Measurements from ENCODE around the gene OSBPL7.

The OSBPL7 gene

DNA sequence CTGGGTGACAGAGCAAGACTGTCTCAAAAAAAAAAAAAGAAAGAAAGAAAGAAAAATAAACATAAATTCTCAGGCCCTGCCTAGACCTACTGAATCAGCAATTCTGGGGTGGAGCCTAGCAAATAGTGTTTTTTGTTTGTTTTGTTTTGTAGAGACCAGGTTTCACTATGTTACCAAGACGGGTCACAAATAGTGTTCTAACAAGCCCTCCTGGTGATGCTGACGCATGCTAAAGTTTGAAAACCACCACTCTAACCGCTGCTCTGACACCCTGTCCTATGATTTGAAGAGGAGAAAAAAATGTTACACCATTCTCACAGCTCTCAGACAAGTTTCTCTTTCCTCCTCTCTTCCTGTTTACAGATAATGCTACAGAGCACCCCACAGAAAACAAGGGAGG is 8.3 kb upstream of the OSBPL7 start:
- DNase-seq (ENCODE audit: extremely low read depth, insufficient read length): no peak
- Histone ChIP-seq H3K4me3 (replicated peaks; ENCODE audit: low read depth, low read length) (no peak overlapping the region), H3K27me3 (replicated peaks; ENCODE audit: control insufficient read depth, insufficient read depth, low read length) (no peaks in the 10 kb centered on the region), H3K36me3 (ENCODE audit: control insufficient read depth, insufficient read depth, low read length) (peaks cover 13% of the 10 kb centered on the region)
- TF ChIP-seq, protein P1, sequence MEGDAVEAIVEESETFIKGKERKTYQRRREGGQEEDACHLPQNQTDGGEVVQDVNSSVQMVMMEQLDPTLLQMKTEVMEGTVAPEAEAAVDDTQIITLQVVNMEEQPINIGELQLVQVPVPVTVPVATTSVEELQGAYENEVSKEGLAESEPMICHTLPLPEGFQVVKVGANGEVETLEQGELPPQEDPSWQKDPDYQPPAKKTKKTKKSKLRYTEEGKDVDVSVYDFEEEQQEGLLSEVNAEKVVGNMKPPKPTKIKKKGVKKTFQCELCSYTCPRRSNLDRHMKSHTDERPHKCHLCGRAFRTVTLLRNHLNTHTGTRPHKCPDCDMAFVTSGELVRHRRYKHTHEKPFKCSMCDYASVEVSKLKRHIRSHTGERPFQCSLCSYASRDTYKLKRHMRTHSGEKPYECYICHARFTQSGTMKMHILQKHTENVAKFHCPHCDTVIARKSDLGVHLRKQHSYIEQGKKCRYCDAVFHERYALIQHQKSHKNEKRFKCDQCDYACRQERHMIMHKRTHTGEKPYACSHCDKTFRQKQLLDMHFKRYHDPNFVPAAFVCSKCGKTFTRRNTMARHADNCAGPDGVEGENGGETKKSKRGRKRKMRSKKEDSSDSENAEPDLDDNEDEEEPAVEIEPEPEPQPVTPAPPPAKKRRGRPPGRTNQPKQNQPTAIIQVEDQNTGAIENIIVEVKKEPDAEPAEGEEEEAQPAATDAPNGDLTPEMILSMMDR (IDR thresholded peaks at IDR 0.05; ENCODE audit: insufficient read depth, low read length, poor library complexity, severe bottlenecking): no peak

DNA sequence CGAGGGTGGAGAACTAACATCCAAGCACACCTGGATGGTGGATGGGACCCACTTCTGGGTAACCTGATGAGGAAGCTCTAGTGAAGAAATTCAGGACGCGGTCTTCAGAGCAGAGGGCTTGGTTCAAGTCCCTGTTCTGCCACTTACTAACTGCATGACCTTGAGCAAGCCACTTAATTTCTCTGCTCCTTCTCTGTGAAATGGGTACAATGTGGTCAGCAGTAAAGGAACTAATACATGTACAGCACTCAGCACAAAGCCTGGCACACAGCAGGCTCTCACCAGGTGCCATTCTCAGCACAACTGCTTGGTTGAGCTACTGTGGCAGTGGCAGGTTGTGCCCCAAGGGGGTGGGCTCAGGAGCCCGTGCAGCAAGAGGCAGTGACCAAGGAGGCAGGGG is 1.9 kb upstream of the OSBPL7 start:
- H3K36me3 ChIP-seq (ENCODE audit: control insufficient read depth, insufficient read depth, low read length): peaks cover 30% of the 10 kb centered on the region
- no peaks in the 10 kb centered on the region for H3K27me3 ChIP-seq (replicated peaks; ENCODE audit: control insufficient read depth, insufficient read depth, low read length)
- no peak for DNase-seq (ENCODE audit: extremely low read depth, insufficient read length)
- TF ChIP-seq, protein P1 (IDR thresholded peaks at IDR 0.05; ENCODE audit: insufficient read depth, low read length, poor library complexity, severe bottlenecking): no peak
- H3K4me3 ChIP-seq (replicated peaks; ENCODE audit: low read depth, low read length): no peak overlapping the region

DNA sequence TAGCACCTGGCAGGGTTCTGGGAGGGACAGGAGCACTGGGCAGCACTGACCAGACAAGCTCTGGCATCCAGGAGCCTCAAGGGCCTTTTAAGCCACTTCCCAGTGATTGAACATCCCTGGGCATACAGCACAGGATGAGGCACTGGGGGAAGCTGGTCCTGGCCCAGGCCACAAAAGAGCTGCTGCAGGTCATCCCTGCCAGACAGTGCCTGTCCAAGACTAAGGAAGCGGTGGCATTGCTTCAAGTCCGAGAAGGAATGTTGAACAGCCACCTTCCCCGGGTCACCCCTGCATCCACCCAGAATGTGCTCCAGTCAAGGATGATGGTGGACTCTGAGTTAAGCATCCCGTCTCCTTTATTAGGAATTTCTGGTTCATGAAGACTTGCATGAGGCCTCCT is 1.2 kb upstream of the OSBPL7 start:
- DNase-seq (ENCODE audit: extremely low read depth, insufficient read length): no peak
- H3K4me3 ChIP-seq (replicated peaks; ENCODE audit: low read depth, low read length): no peak overlapping the region
- peaks cover 30% of the 10 kb centered on the region for H3K36me3 ChIP-seq (ENCODE audit: control insufficient read depth, insufficient read depth, low read length)
- no peaks in the 10 kb centered on the region for H3K27me3 ChIP-seq (replicated peaks; ENCODE audit: control insufficient read depth, insufficient read depth, low read length)
- TF ChIP-seq, protein P1 (IDR thresholded peaks at IDR 0.05; ENCODE audit: insufficient read depth, low read length, poor library complexity, severe bottlenecking): no peak

DNA sequence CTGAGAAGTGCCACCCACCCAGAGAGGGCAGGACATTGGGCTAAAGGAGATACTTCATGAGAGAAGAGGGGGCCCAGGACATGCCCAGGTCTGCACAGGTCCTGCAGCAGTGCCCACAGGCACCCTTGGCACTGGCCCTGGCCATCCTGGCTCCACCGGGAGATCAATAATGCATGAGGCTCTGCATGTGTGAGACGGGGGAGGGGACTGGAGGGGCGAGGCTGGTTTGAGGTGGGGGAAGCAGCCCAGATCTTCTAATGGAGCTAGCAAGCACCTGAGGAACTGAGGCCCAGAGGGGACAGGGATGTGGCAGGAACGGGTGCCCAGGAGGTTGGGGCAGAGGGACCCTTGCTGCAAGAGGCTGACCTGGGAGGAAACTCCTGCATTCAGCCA is 567 bp downstream of the OSBPL7 start:
- TF ChIP-seq, protein P1 (IDR thresholded peaks at IDR 0.05; ENCODE audit: insufficient read depth, low read length, poor library complexity, severe bottlenecking): no peak
- no peak for DNase-seq (ENCODE audit: extremely low read depth, insufficient read length)
- Histone ChIP-seq H3K4me3 (replicated peaks; ENCODE audit: low read depth, low read length) (peak overlapping the region; percentile 88), H3K36me3 (ENCODE audit: control insufficient read depth, insufficient read depth, low read length) (peaks cover 30% of the 10 kb centered on the region), H3K27me3 (replicated peaks; ENCODE audit: control insufficient read depth, insufficient read depth, low read length) (no peaks in the 10 kb centered on the region)

DNA sequence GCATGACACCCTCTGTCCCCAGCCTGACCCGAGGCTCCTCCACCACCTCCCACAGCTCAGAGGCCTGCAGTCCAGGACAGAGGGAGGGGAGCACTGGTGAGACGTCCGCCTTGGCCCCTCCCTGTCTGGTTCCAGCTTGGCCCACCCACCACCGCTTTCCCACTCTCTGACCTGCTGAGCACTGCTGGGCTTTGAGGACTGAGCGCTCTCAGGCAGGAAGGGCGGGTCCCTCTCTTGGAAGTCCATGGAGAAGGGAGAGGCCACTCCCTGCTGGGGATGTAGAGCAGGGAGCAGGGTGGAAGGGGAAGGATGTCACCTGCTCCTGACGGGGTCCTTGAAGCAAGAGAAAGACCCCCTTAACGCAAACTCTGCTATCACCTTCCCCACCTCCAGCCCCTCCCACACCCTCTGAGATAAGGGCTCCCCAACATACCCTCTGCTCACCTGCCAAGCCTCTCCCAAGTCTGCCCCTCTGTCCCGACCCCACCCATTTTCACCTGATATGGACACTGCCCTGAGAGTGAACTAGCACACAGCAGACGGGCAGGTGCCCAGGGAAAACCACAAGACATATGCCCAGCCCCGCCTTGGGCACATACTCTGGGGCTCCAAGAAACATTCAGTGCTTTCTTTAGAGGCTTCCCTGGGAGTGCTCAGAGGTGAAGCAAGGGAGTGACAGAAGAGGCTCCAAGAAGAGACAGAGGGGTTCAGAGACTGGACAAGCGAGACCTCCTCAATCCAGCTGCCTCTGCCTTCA is 1.4 kb downstream of the OSBPL7 start:
- DNase-seq (ENCODE audit: extremely low read depth, insufficient read length): no peak
- Histone ChIP-seq H3K27me3 (replicated peaks; ENCODE audit: control insufficient read depth, insufficient read depth, low read length) (no peaks in the 10 kb centered on the region), H3K4me3 (replicated peaks; ENCODE audit: low read depth, low read length) (no peak overlapping the region), H3K36me3 (ENCODE audit: control insufficient read depth, insufficient read depth, low read length) (peaks cover 34% of the 10 kb centered on the region)
- TF ChIP-seq, protein P1 (IDR thresholded peaks at IDR 0.05; ENCODE audit: insufficient read depth, low read length, poor library complexity, severe bottlenecking): no peak

Measured in GM06990 (cell line).